Vagina (tissue), 2 donors: ENCODE data around the gene PITPNM1.

Experiments used
- CTCF ChIP-seq, 3 experiments: fragments of 450-650 bp in 2 of 3; fragments of 200-600 bp in 1 of 3; sonication (generic) in 1 of 3; IDR thresholded peaks; one replicate each; pipeline ENCODE4 v1.5.1; 2017 to 2019; ENCODE audit warnings: antibody characterized with exemption in 3 of 3, mild to moderate bottlenecking in 2 of 3, moderate library complexity in 2 of 3
- POLR2A ChIP-seq, 2 donors: fragments of 450-650 bp; IDR thresholded peaks; one replicate each; pipeline ENCODE4 v1.6.1; 2017; ENCODE audit warnings: antibody characterized with exemption in 2 of 2, mild to moderate bottlenecking in 2 of 2, moderate library complexity in 2 of 2

- TF ChIP-seq CTCF (IDR thresholded peaks at IDR 0.05), result no peak
- no peak for TF ChIP-seq POLR2A (IDR thresholded peaks at IDR 0.05)
Measured at GRCh38 chr11:67452141-67452952, 52.8 kb downstream of the PITPNM1 start, which contains the start of gene GPR152.
